Measurements from ENCODE around the gene ERFE.

DNA sequence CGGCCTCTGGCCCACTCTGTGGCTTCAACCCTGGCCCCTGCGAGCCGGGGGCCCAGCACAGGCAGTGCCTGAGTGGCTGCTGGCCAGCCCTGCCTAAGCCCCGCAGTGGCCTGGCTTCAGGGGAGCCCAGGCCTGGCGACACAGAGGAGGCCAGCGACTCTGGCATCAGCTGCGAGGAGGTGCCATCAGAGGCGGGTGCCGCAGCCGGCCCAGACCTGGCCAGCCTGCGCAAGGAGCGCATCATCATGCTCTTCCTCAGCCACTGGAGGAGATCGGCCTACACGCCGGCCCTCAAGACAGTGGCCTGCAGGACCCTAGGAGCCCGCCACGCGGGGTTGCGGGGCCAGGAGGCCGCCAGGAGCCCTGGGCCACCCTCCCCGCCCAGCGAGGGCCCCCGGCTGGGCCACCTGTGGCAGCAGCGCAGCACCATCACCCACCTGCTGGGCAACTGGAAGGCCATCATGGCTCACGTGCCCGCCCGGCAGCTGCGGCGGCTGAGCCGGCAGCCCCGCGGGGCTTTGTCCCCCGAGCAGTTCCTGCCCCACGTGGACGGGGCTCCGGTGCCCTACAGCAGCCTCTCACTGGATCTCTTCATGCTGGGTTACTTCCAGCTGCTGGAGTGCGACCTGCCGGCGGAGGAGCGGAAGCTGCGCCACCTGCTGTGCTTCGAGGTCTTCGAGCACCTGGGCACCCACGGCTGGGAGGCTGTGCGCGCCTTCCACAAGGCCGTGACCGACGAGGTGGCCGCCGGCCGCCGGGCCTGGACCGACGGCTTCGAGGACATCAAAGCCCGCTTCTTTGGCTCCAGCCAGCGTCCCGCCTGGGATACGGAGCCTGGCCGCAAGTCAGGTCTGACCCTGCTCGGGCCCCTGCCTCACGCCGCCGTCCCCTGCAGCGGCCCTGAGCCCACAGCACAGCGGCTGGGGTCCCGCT, 27.8 kb upstream of the ERFE start:
- no peak for TF ChIP-seq POLR2A (IDR thresholded peaks at IDR 0.05)
- TF ChIP-seq, protein P1, sequence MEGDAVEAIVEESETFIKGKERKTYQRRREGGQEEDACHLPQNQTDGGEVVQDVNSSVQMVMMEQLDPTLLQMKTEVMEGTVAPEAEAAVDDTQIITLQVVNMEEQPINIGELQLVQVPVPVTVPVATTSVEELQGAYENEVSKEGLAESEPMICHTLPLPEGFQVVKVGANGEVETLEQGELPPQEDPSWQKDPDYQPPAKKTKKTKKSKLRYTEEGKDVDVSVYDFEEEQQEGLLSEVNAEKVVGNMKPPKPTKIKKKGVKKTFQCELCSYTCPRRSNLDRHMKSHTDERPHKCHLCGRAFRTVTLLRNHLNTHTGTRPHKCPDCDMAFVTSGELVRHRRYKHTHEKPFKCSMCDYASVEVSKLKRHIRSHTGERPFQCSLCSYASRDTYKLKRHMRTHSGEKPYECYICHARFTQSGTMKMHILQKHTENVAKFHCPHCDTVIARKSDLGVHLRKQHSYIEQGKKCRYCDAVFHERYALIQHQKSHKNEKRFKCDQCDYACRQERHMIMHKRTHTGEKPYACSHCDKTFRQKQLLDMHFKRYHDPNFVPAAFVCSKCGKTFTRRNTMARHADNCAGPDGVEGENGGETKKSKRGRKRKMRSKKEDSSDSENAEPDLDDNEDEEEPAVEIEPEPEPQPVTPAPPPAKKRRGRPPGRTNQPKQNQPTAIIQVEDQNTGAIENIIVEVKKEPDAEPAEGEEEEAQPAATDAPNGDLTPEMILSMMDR (IDR thresholded peaks at IDR 0.05), result no peak
- TF ChIP-seq POLR2AphosphoS5 (IDR thresholded peaks at IDR 0.05), result no peak
